ENCODE data around the gene HBE1. TPM values are rescaled to one million over a fixed set of nuclear protein-coding genes. Genes with fewer than 3 reads are reported as not detected.
"Not testable (repeated sequence)": the region's sequence is repeated elsewhere in the genome, so short reads cannot be mapped to it uniquely, and the experiment has no call there.

HBE1 gene
- total RNA-seq, 6 experiments from 2014 or later = not detected

- DNase-seq = no peak
- no peaks in the 10 kb centered on the region for H3K36me3 ChIP-seq
- WGBS (ENCODE audit: insufficient coverage, low coverage, low lambda C conversion rate, missing lambda C conversion rate) = 70% methylated on average over 5 of the region's 7 CpGs
- no peaks in the 10 kb centered on the region for H3K27me3 ChIP-seq
- intact Hi-C loops (cut with DNase I) = no loop called here
- no peaks in the 10 kb centered on the region for H3K4me1 ChIP-seq
- ATAC-seq = no peak
- H3K27ac ChIP-seq = no peak overlapping the region
- no peaks in the 10 kb centered on the region for H3K9me3 ChIP-seq
- no peak overlapping the region for H3K4me3 ChIP-seq
- TF ChIP-seq POLR2A (IDR thresholded peaks at IDR 0.05) = no peak
- TF ChIP-seq, protein P1, sequence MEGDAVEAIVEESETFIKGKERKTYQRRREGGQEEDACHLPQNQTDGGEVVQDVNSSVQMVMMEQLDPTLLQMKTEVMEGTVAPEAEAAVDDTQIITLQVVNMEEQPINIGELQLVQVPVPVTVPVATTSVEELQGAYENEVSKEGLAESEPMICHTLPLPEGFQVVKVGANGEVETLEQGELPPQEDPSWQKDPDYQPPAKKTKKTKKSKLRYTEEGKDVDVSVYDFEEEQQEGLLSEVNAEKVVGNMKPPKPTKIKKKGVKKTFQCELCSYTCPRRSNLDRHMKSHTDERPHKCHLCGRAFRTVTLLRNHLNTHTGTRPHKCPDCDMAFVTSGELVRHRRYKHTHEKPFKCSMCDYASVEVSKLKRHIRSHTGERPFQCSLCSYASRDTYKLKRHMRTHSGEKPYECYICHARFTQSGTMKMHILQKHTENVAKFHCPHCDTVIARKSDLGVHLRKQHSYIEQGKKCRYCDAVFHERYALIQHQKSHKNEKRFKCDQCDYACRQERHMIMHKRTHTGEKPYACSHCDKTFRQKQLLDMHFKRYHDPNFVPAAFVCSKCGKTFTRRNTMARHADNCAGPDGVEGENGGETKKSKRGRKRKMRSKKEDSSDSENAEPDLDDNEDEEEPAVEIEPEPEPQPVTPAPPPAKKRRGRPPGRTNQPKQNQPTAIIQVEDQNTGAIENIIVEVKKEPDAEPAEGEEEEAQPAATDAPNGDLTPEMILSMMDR (IDR thresholded peaks at IDR 0.05) = no peak
Observed at GRCh38 chr11:5258543-5259262, 11.0 kb downstream of the HBE1 start.

GRCh38 chr11:5257296-5257695 lies 12.4 kb downstream of the HBE1 start:
- intact Hi-C loops (cut with DNase I) = no loop called here
- no peak for TF ChIP-seq POLR2A (IDR thresholded peaks at IDR 0.05)
- TF ChIP-seq, protein P1 (IDR thresholded peaks at IDR 0.05) = no peak
- WGBS (ENCODE audit: insufficient coverage, low coverage, low lambda C conversion rate, missing lambda C conversion rate) = 11% methylated on average over 2 of the region's 2 CpGs
- Histone ChIP-seq H3K4me1 (no peaks in the 10 kb centered on the region), H3K4me3 (no peak overlapping the region), H3K27me3 (no peaks in the 10 kb centered on the region), H3K36me3 (no peaks in the 10 kb centered on the region), H3K9me3 (no peaks in the 10 kb centered on the region), H3K27ac (no peak overlapping the region)
- no peak for DNase-seq
- no peak for ATAC-seq

DNA sequence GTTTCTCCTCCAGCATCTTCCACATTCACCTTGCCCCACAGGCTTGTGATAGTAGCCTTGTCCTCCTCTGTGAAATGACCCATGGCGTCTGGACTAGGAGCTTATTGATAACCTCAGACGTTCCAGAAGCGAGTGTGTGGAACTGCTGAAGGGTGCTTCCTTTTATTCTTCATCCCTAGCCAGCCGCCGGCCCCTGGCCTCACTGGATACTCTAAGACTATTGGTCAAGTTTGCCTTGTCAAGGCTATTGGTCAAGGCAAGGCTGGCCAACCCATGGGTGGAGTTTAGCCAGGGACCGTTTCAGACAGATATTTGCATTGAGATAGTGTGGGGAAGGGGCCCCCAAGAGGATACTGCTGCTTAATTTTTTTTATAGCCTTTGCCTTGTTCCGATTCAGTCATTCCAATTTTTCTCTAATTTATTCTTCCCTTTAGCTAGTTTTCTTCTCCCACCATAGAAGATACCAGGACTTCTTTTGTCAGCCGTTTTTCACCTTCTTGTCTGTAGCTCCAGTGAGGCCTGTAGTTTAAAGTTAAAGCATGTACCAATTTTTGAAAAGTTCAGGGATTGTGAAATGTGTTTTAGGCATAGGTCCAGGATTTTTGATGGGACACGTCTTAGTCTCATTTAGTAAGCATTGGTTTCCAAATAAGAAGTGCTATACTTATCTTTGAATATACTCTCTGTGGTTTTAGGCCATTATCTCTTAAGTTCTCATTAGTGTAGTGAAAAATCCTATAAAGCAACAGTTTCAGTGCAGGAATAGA lies 14.9 kb downstream of the HBE1 start, which contains the start of gene HBG2:
TSS of gene HBG2 (minus strand) at position 136 of the 768 bp plus-strand sequence. CDS start at position 83, 53 bp downstream.
- 40% methylated on average over 4 of the region's 9 CpGs for WGBS (ENCODE audit: insufficient coverage, low coverage, low lambda C conversion rate, missing lambda C conversion rate)
- H3K4me1 ChIP-seq; H3K36me3 ChIP-seq; ATAC-seq; H3K4me3 ChIP-seq; H3K27ac ChIP-seq; intact Hi-C loops (cut with DNase I); DNase-seq; H3K9me3 ChIP-seq; H3K27me3 ChIP-seq: not testable (repeated sequence)

DNA sequence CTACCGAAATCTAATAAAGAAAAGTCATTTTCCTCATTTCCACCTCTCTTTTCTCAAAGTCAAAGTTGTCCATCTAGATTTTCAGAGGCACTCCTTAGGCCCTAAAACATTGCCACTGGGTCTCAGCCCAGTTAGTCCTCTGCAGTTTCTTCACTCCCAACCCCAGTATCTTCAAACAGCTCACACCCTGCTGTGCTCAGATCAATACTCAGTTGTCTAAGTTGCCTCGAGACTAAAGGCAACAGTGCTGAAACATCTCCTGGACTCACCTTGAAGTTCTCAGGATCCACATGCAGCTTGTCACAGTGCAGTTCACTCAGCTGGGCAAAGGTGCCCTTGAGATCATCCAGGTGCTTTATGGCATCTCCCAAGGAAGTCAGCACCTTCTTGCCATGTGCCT lies 15.7 kb downstream of the HBE1 start:
- H3K36me3 ChIP-seq; H3K9me3 ChIP-seq; H3K4me3 ChIP-seq; H3K27ac ChIP-seq; H3K4me1 ChIP-seq; ATAC-seq; intact Hi-C loops (cut with DNase I); DNase-seq; H3K27me3 ChIP-seq: not testable (repeated sequence)
- 38% methylated on average over 2 of the region's 2 CpGs for WGBS (ENCODE audit: insufficient coverage, low coverage, low lambda C conversion rate, missing lambda C conversion rate)

GRCh38 chr11:5253440-5253839 lies 16.3 kb downstream of the HBE1 start:
- H3K9me3 ChIP-seq; H3K36me3 ChIP-seq; H3K27me3 ChIP-seq; DNase-seq; H3K27ac ChIP-seq; H3K4me1 ChIP-seq; H3K4me3 ChIP-seq; intact Hi-C loops (cut with DNase I); ATAC-seq: not testable (repeated sequence)
- WGBS (ENCODE audit: insufficient coverage, low coverage, low lambda C conversion rate, missing lambda C conversion rate) = 43% methylated on average over 1 of the region's 5 CpGs

DNA sequence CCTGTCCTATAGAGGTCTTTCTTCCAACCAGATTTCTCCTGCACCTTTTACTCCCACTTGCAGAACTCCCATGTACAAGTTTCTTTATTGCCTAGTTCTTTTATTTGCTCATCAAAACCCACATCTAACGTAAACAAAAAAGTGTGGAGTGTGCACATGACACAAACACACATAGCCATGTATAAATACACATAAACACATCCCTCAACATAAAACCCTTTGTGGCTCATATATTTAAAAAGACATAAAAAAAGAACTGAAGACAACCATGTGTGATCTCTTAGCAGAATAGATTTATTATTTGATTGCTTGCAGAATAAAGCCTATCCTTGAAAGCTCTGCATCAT lies 16.9 kb downstream of the HBE1 start:
- no peaks in the 10 kb centered on the region for H3K36me3 ChIP-seq
- ATAC-seq (no peak), DNase-seq (no peak)
- H3K4me1 ChIP-seq = no peaks in the 10 kb centered on the region
- no peak for TF ChIP-seq POLR2A (IDR thresholded peaks at IDR 0.05)
- TF ChIP-seq, protein P1 (IDR thresholded peaks at IDR 0.05) = no peak
- no peak overlapping the region for H3K27ac ChIP-seq
- no peak overlapping the region for H3K4me3 ChIP-seq
- whole genome bisulfite sequencing (ENCODE audit: insufficient coverage, low coverage, low lambda C conversion rate, missing lambda C conversion rate) = 26% methylated on average over 1 of the region's 1 CpG
- no peaks in the 10 kb centered on the region for H3K9me3 ChIP-seq
- intact Hi-C loops (cut with DNase I) = no loop called here
- no peaks in the 10 kb centered on the region for H3K27me3 ChIP-seq

Measured in right lobe of liver (tissue), 6 donors.